Gastroesophageal sphincter (tissue), 4 donors: ENCODE measurements around the gene CCDC57. TPM values are rescaled to one million over a fixed set of nuclear protein-coding genes. Genes with fewer than 3 reads are reported as not detected.

Experiments used
- ATAC-seq: fragments of 150-250 bp; one replicate; pipeline ENCODE4 v1.9.1; 2016; ENCODE audit warnings: mild to moderate bottlenecking, moderate library complexity
- H3K27ac ChIP-seq, 4 donors: fragments of 200-600 bp; sonication (generic) in 3 of 4; 1 replicate in 3 of 4; 2 replicates in 1 of 4; pipeline ENCODE4 v1.5.1; 2016 to 2019
- H3K27me3 ChIP-seq: fragments of 200-600 bp; sonication (generic); one replicate; pipeline ENCODE4 v1.5.1; 2019
- H3K36me3 ChIP-seq, 2 donors: fragments of 200-600 bp; sonication (generic); one replicate each; pipeline ENCODE4 v1.5.1; 2019; ENCODE audit warnings: control low read depth in 1 of 2
- H3K4me1 ChIP-seq, 3 donors: fragments of 200-600 bp; sonication (generic); 1 replicate in 2 of 3; 2 replicates in 1 of 3; pipeline ENCODE4 v1.5.1; 2016 to 2019; ENCODE audit warnings: control low read depth in 2 of 3
- H3K4me3 ChIP-seq, 2 donors: fragments of 200-600 bp; sonication (generic); one replicate each; pipeline ENCODE4 v1.5.1; 2019; ENCODE audit warnings: mild to moderate bottlenecking in 1 of 2, moderate library complexity in 1 of 2
- H3K9me3 ChIP-seq, 3 donors: fragments of 200-600 bp; sonication (generic); one replicate each; pipeline ENCODE4 v1.5.1; 2017 to 2019; ENCODE audit warnings: control low read depth in 2 of 3
- EP300 ChIP-seq: sonication (generic); formaldehyde crosslinking; IDR thresholded peaks from one replicate; pipeline ENCODE4 v1.6.1; 2017; ENCODE audit warnings: antibody characterized with exemption, mild to moderate bottlenecking
- POLR2A ChIP-seq, 2 donors: fragments of 450-650 bp; IDR thresholded peaks; one replicate each; pipeline ENCODE4 v1.6.1; 2017; ENCODE audit warnings: antibody characterized with exemption in 2 of 2, mild to moderate bottlenecking in 2 of 2, moderate library complexity in 1 of 2
- POLR2AphosphoS5 ChIP-seq: sonication (generic); formaldehyde crosslinking; IDR thresholded peaks from one replicate; pipeline ENCODE4 v1.6.1; 2017; ENCODE audit warnings: antibody characterized with exemption
- WGBS, 2 donors: methylation state at CpG; one replicate each; pipeline ENCODE4 v1.1.5; 2018; ENCODE audit warnings: low coverage in 1 of 2; 5-methylcytosine and 5-hydroxymethylcytosine counted together
- total RNA-seq, 4 donors: library from RNA; depleted of rRNA; stranded (reverse); fragments of >200 nt; gene quantifications; one replicate each; pipeline ENCODE4 v1.1.0, GENCODE V29; 2016
- TF ChIP-seq, protein P1 (sequence below), 4 experiments: fragments of 200-600 bp in 2 of 4; fragments of 450-650 bp in 2 of 4; sonication (generic) in 1 of 4; IDR thresholded peaks; one replicate each; pipeline ENCODE4 v1.5.1; 2017 to 2019; ENCODE audit warnings: antibody characterized with exemption in 4 of 4, mild to moderate bottlenecking in 2 of 4, moderate library complexity in 2 of 4

The CCDC57 gene
- total RNA-seq, 4 donors from 2014 or later, result 6.5 to 28.2 (median 16.2) TPM

- WGBS, 2 donors, result no CpG with 5 or more reads among the region's 19 CpGs
- H3K27ac ChIP-seq, result no peak overlapping the region
- H3K27me3 ChIP-seq, result no peaks in the 10 kb centered on the region
- no peak for ATAC-seq
- H3K9me3 ChIP-seq, result no peaks in the 10 kb centered on the region
- H3K4me1 ChIP-seq, result peaks cover 0 to 20% (median 7%) of the 10 kb centered on the region in 3 donors
- no peak for TF ChIP-seq POLR2A (IDR thresholded peaks at IDR 0.05)
- TF ChIP-seq, protein P1, sequence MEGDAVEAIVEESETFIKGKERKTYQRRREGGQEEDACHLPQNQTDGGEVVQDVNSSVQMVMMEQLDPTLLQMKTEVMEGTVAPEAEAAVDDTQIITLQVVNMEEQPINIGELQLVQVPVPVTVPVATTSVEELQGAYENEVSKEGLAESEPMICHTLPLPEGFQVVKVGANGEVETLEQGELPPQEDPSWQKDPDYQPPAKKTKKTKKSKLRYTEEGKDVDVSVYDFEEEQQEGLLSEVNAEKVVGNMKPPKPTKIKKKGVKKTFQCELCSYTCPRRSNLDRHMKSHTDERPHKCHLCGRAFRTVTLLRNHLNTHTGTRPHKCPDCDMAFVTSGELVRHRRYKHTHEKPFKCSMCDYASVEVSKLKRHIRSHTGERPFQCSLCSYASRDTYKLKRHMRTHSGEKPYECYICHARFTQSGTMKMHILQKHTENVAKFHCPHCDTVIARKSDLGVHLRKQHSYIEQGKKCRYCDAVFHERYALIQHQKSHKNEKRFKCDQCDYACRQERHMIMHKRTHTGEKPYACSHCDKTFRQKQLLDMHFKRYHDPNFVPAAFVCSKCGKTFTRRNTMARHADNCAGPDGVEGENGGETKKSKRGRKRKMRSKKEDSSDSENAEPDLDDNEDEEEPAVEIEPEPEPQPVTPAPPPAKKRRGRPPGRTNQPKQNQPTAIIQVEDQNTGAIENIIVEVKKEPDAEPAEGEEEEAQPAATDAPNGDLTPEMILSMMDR (IDR thresholded peaks at IDR 0.05), result no peak
- no peak for TF ChIP-seq EP300
- no peak for TF ChIP-seq POLR2AphosphoS5
- peaks cover 0 to 99% of the 10 kb centered on the region in 2 donors for H3K36me3 ChIP-seq
- no peak overlapping the region for H3K4me3 ChIP-seq
Measured at GRCh38 chr17:82059272-82060000, 153.2 kb downstream of the CCDC57 start.

- Histone ChIP-seq H3K27me3 (no peaks in the 10 kb centered on the region), H3K27ac (no peak overlapping the region), H3K4me3 (no peak overlapping the region), H3K36me3 (peaks cover 0 to 100% of the 10 kb centered on the region in 2 donors), H3K4me1 (peaks cover 0 to 20% (median 1%) of the 10 kb centered on the region in 3 donors), H3K9me3 (no peaks in the 10 kb centered on the region)
- no CpG with 5 or more reads among the region's 10 CpGs for WGBS, 2 donors
- ATAC-seq, result no peak
- TF ChIP-seq POLR2A (IDR thresholded peaks at IDR 0.05) (no peak), EP300 (no peak)
Measured at GRCh38 chr17:82058855-82059249, 153.8 kb downstream of the CCDC57 start.

DNA sequence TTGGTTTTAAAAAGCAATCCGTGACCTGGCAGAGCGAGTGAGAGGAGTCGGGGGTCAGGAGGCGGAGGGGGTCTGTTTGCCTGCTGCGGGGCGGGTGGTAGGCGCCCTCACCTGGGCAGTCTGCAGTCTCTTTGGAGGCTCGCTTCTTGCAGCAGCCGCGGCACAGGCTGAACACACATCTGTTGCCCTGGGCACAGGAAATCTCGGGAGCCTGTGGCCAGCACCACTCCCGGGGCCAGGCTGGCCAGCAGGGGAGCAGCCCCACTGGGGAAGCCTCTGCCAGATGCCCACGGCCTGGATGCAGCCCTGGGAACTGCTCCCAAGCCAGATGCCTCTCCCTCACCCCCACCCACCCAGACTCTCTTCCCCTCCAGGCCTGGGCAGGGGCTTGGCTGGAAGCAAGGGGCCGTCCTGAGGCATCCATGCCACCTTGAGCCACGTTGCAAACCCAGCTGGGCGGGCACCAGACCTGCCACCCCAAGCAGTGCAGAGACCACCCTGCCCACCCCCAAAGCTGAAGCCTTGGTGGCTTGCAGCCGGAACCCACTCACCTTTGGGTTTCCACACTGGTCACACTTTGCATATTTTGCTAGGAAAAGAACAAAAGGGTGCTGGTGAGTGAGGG is 154.3 kb downstream of the CCDC57 start:
- Histone ChIP-seq H3K27me3 (no peaks in the 10 kb centered on the region), H3K4me3 (no peak overlapping the region), H3K36me3 (peaks cover 0 to 100% of the 10 kb centered on the region in 2 donors), H3K4me1 (peaks cover 0 to 20% (median 1%) of the 10 kb centered on the region in 3 donors), H3K27ac (no peak overlapping the region), H3K9me3 (no peaks in the 10 kb centered on the region)
- TF ChIP-seq EP300, result no peak
- TF ChIP-seq POLR2AphosphoS5, result no peak
- TF ChIP-seq POLR2A (IDR thresholded peaks at IDR 0.05), result no peak
- TF ChIP-seq, protein P1 (IDR thresholded peaks at IDR 0.05), result no peak
- ATAC-seq, result no peak
- no CpG with 5 or more reads among the region's 17 CpGs for WGBS, 2 donors

DNA sequence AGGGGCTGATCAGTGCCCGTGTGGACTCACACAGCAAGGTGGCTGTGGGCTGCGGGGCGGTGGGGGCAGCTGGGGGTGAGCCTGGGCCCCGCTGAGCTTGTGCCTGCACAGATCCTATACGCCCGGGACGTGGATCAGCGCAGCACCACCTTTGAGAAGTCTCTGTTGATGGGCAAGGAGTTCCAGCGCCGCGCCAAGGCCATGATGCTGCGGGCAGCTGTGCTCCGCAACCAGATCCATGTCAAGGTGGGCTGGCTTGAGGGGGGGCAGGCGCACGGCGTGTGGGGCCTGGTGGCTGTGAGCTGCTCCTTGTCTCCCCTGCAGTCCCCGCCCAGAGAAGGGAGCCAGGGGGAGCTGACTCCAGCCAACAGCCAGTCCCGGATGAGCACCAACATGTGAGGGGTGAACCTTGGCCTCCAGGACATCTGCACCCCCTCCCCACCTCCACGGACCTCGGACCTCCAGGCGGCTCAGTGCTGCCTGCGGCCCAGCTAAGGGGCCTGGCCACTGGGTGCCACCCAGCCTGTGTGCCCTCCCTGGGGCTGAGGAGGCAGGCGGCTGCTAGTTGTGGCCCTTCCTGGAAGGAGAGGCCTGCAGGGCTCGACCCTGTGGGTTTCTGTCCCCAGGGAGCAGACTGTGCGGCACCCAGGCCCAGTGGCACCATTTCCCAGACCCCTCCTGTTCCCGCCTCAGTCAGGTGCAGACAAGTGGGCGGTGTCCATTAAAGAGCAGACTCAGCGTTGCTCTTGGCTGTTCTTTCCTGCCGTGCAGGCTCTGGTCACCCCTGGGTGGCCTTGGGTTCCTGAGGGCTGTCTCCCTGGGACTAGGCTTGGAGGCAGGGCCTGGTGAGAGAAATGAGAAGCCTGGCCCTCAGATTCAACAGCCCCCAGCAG is 155.7 kb downstream of the CCDC57 start:
- WGBS, 2 donors, result no CpG with 5 or more reads among the region's 29 CpGs
- Histone ChIP-seq H3K4me1 (peaks cover 0 to 33% (median 12%) of the 10 kb centered on the region in 3 donors), H3K27ac (no peak overlapping the region), H3K9me3 (no peaks in the 10 kb centered on the region), H3K27me3 (no peaks in the 10 kb centered on the region), H3K36me3 (peaks cover 0 to 89% of the 10 kb centered on the region in 2 donors), H3K4me3 (no peak overlapping the region)
- no peak for ATAC-seq
- no peak for TF ChIP-seq POLR2A (IDR thresholded peaks at IDR 0.05)
- TF ChIP-seq EP300, result no peak
- TF ChIP-seq, protein P1 (IDR thresholded peaks at IDR 0.05), result no peak
- TF ChIP-seq POLR2AphosphoS5, result no peak
